ENCODE results near the gene GRM5.

GRCh38 chr11:88590361-88590760 is 475.4 kb downstream of the GRM5 start:
- TF ChIP-seq CTCF (IDR thresholded peaks at IDR 0.05; ENCODE audit: low read depth, low read length), result no peak
- TF ChIP-seq EZH2phosphoT487 (IDR thresholded peaks at IDR 0.05; ENCODE audit: low read depth), result no peak
